HG03139 (cell line): ENCODE data around the gene DOCK6.

Source experiments
- ATAC-seq: cut with Tn5 transposase; IDR thresholded peaks from one replicate; pipeline ENCODE4 v1.9.1; 2021; ENCODE audit not compliant: unreplicated experiment

DOCK6 gene

GRCh38 chr19:11247391-11247790 is 14.9 kb downstream of the DOCK6 start:
- ATAC-seq: no peak

GRCh38 chr19:11246941-11247340 is 15.4 kb downstream of the DOCK6 start:
- ATAC-seq: no peak

DNA sequence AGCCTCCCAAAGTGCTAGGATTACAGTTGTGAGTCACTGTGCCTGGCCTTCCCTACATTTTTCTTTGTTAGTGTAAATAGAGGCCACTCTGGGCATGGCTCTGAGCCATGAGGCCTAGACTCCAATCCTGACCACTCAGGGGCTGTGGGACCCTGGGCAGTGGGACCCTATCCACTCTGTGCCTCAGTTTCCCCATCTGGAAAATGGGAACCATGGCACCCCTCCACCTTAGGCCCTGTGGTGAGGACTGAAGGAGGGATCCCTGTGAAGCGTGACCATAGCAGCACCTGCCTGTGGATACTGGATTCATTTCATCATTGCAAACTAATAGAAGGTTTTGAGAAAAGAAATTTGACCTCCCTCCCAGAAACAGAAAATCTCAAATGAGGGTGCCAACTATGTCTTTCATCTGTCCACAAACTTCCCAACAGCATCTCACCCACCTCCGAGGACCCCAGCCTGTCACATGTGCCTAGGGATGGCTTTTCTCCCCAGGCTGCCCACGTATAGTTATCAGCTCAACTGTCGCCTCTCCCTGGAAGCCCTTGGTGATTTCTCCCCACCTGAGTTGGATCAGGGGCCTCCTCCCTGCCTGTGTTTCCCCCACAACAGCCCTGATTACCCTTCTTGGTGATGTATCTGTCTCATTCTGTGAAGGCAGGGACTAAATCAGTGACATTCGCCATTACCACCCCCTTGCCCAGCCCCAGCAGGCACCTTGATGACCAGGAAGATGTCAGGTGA is 17.3 kb downstream of the DOCK6 start:
- no peak for ATAC-seq

DNA sequence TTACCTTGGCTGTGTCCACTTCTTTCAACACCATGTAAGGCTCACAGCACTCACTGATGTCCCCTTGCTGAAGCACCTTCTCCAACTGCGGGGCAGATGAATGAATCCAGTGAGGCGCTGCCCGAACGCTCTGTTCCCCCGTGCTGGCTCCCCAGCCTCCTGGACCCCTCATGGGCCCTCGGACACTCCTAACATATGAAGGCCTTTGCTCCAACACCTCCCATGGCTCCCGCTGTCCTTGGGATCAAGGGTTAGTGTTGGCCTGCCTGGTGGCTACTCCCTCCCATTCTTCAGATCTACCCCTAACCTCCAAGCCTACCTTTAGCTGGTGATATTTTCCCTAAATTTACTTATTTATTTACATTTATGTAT is 18.5 kb downstream of the DOCK6 start:
- no peak for ATAC-seq

- ATAC-seq: no peak
These were observed 19.2 kb downstream of the DOCK6 start for GRCh38 chr19:11242864-11243797.

DNA sequence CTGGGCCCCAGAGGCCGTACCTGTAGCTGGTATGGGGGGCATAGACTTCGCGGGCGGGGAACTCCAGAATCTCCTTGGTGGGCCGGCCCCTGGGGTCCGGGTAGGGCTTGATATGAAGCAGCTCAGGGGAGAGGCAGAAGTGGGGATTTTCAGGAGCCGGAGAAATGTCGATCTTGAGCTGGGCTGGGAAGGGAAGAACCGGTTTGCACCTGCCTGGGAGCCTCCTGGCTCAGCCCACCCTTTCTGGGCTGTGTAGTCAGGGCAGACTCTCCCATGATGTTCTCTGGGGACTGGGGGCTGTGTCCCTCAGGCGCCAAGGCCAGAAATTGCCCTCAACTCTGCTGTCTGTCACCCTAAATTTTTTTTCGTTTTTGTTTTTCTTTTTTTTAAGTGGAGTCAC is 20.3 kb downstream of the DOCK6 start:
- ATAC-seq: no peak

- no peak for ATAC-seq
These were observed 22.3 kb downstream of the DOCK6 start for GRCh38 chr19:11240008-11240444.

GRCh38 chr19:11239377-11240000 is 22.8 kb downstream of the DOCK6 start, which contains the start of gene ANGPTL8:
ANGPTL8 (plus strand) TSS chr19:11239619; CDS start chr19:11239638, 19 bp downstream.
- no peak for ATAC-seq

- no peak for ATAC-seq
These were observed 23.4 kb downstream of the DOCK6 start for GRCh38 chr19:11238781-11239376.

- ATAC-seq: no peak
These were observed 24.3 kb downstream of the DOCK6 start for GRCh38 chr19:11238041-11238440.

DNA sequence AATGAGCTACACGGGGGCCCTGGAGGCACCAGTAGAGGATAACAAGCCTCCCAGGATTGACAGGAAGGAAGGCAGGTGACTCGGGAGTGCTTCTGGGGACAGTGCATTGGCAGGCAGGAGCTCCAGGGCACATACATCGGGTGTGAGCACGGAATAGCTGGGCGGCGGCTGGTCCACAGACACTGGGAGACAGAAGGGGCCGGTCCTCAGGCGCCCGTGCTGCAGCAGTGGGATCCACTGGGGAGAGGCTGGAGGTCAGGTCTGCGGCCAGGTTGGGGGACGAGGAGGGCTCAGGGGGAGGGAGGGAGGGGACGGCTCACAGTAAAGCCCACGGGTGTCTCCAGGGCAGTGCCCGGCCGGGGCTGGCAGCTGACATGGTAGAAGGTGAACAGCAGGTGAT is 25.0 kb downstream of the DOCK6 start:
- no peak for ATAC-seq

- ATAC-seq: no peak
These were observed 25.7 kb downstream of the DOCK6 start for GRCh38 chr19:11236324-11237301.

GRCh38 chr19:11234486-11235075 is 27.7 kb downstream of the DOCK6 start:
- ATAC-seq: no peak

DNA sequence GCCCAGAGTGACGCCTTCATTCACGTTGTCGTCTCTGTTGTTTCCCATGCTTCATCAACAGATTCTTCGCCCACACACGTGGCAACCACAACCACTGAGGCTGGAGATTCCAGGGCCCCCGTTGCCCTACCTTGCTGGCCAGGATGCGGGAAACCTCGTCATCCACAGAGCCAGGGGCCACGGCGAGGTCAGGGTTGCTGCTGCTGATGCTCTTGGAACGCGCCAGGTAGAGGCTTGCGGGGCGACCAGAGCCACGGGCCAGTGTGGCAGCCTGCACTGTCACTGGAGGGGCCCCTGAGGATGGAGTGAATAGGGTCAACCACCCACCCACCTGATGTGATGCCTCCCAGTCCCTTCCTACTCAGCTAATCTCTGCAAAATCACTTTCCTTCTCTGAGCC is 29.3 kb downstream of the DOCK6 start:
- no peak for ATAC-seq

- ATAC-seq: no peak
These were observed 29.8 kb downstream of the DOCK6 start for GRCh38 chr19:11232555-11232954.

DNA sequence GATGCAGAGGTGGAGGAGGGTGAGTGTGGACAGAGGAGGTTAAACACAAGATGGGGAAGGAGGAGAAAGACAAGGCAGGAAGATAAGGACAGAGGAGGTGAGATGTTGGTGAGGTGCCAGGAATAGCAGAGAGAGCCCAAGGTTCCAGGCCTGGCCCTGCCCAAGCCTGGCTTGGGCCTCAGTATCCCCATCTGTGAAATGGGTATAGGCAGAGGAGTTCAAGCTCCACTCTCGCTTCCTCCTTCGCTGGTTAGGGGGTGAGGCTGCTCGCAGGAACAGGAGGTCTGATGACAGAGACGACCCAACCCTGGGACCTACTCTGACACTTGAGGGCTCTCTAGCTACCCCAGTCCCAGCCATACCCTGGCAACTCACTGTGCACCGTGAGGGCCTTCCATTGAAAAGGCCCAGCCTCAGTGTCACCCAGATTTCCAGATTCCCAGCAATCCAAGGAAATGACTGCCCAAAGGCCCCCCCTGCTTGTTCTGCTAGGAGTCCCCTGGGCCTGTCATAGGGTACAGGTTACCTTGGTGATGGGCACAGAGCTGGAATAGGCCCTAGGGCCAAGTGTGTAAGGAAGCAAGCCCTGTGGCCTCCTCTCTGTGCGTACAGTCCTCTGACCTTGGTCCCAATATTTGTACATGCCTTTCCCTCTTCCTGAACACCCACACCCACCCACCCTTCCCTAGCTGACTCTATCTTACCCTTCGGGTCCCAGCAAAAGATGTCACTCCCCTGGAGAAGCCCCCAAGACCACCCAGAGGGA is 31.5 kb downstream of the DOCK6 start:
- ATAC-seq: no peak

DNA sequence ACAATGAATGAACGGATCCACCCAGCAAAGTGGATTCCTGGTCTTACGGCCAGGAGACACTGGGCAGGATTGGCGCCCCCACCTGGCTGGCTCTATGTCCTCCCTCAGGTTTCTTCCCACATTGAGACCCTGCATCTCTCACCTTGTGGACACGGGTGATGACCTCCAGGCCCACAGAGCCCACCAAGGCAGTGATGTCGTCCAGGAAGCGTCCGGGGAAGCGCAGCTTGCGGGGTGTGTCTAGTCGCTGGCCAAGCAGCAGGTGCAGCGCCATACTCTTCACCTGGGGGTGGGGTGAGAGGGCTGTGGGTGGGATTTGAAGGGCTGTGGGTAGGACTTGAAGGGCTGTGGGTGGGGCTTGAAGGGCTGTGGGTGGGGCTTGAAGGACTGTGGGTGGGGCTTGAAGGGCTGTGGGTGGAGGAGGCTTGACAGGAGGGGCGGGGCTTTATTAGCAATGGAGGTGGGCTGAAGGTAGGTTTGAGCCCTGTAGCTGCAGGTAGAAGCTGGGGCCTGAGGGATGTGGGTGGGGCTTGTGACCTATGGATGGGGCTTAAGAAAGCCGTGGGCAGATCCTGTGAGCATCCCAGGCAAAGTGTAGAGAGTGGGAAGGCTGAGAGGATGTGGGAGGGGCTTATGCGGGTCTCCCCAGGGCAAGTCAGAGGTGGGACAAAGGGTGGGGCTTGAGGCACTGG is 35.0 kb downstream of the DOCK6 start:
- no peak for ATAC-seq

GRCh38 chr19:11226716-11227166 is 35.6 kb downstream of the DOCK6 start:
- ATAC-seq: no peak
